ENCODE measurements around the gene PLA2G7. TPM values are rescaled to one million over a fixed set of nuclear protein-coding genes. Genes with fewer than 3 reads are reported as not detected.

PLA2G7 gene
- total RNA-seq, 4 donors from 2014 or later, result 1.5 to 4.8 (median 1.6) TPM; not detected in 1

GRCh38 chr6:46676604-46677313, 58.4 kb downstream of the PLA2G7 start:
- peaks cover 0 to 48% (median 0%) of the 10 kb centered on the region in 3 donors for H3K36me3 ChIP-seq
- H3K27ac ChIP-seq, result no peak overlapping the region
- H3K4me1 ChIP-seq, result no peaks in the 10 kb centered on the region
- DNase-seq (ENCODE audit: low spot score in 2 of 2), result no peak
- TF ChIP-seq POLR2A (IDR thresholded peaks at IDR 0.05), result no peak
- TF ChIP-seq, protein P1, sequence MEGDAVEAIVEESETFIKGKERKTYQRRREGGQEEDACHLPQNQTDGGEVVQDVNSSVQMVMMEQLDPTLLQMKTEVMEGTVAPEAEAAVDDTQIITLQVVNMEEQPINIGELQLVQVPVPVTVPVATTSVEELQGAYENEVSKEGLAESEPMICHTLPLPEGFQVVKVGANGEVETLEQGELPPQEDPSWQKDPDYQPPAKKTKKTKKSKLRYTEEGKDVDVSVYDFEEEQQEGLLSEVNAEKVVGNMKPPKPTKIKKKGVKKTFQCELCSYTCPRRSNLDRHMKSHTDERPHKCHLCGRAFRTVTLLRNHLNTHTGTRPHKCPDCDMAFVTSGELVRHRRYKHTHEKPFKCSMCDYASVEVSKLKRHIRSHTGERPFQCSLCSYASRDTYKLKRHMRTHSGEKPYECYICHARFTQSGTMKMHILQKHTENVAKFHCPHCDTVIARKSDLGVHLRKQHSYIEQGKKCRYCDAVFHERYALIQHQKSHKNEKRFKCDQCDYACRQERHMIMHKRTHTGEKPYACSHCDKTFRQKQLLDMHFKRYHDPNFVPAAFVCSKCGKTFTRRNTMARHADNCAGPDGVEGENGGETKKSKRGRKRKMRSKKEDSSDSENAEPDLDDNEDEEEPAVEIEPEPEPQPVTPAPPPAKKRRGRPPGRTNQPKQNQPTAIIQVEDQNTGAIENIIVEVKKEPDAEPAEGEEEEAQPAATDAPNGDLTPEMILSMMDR (IDR thresholded peaks at IDR 0.05), result no peak
- no peak for TF ChIP-seq EP300 (IDR thresholded peaks at IDR 0.05)
- no peak overlapping the region for H3K4me3 ChIP-seq
- 92% methylated on average over 6 of the region's 6 CpGs for WGBS, 2 donors
- no peaks in the 10 kb centered on the region for H3K9me3 ChIP-seq
- H3K27me3 ChIP-seq, result no peaks in the 10 kb centered on the region

GRCh38 chr6:46674410-46674809, 60.8 kb downstream of the PLA2G7 start:
- H3K27ac ChIP-seq, result no peak overlapping the region
- TF ChIP-seq, protein P1 (IDR thresholded peaks at IDR 0.05), result no peak
- TF ChIP-seq EP300 (IDR thresholded peaks at IDR 0.05) (no peak), POLR2A (IDR thresholded peaks at IDR 0.05) (no peak)
- H3K36me3 ChIP-seq, result peaks cover 0 to 64% (median 0%) of the 10 kb centered on the region in 3 donors
- no peaks in the 10 kb centered on the region for H3K4me1 ChIP-seq
- no peak for DNase-seq (ENCODE audit: low spot score in 2 of 2)
- H3K4me3 ChIP-seq, result no peak overlapping the region
- 39 to 59% methylated on average over 1 of the region's 1 CpG for WGBS, 2 donors
- H3K27me3 ChIP-seq, result no peaks in the 10 kb centered on the region
- no peaks in the 10 kb centered on the region for H3K9me3 ChIP-seq

DNA sequence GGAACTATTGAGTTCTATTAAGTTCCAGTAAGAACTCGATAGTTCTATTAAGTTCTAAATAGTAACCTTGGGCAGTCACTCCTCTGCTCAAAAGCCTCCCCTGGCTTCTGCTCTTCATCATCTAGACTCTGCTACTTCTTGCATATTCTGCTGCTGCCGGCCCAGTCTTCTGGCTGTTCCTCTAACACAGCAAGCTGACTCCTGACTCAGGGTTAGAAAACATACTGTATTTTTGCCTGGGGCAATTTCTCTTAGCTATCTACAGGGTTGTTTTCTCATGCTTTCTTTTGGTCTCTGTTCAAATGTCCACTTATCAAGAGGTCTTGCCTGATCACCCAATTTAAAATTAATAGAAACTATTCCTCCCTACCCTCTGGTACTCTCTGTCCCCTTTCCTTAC, 67.8 kb downstream of the PLA2G7 start:
- Histone ChIP-seq H3K27ac (no peak overlapping the region), H3K27me3 (no peaks in the 10 kb centered on the region), H3K4me1 (no peaks in the 10 kb centered on the region), H3K4me3 (no peak overlapping the region), H3K36me3 (peaks cover 0 to 81% (median 0%) of the 10 kb centered on the region in 3 donors), H3K9me3 (no peaks in the 10 kb centered on the region)
- WGBS, 2 donors, result 91 to 97% methylated on average over 2 of the region's 2 CpGs
- DNase-seq (ENCODE audit: low spot score in 2 of 2), result no peak
- TF ChIP-seq POLR2A (IDR thresholded peaks at IDR 0.05) (no peak), EP300 (IDR thresholded peaks at IDR 0.05) (no peak)
- TF ChIP-seq, protein P1 (IDR thresholded peaks at IDR 0.05), result no peak

DNA sequence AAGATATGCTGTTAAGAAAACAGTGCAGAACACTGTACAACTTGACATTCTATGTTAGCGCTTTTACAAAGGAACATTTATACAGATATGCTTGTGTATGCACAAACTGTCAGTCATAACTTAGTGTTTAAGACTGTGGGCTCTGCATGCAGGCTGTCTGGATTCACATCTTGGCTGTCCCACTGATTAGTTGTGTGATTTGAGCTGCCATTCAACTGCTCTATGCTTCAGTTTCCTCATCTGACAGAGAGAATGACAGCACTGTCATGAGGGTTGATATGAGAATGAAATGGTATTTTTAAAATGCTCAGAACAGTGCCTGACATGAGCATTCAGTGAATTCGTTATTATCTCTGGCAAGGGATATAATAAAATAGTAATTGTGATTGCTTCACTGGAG, 73.7 kb downstream of the PLA2G7 start:
- Histone ChIP-seq H3K9me3 (no peaks in the 10 kb centered on the region), H3K27ac (no peak overlapping the region), H3K4me1 (no peaks in the 10 kb centered on the region), H3K36me3 (peaks cover 0 to 44% (median 0%) of the 10 kb centered on the region in 3 donors), H3K27me3 (no peaks in the 10 kb centered on the region), H3K4me3 (no peak overlapping the region)
- TF ChIP-seq POLR2A (IDR thresholded peaks at IDR 0.05) (no peak), EP300 (IDR thresholded peaks at IDR 0.05) (no peak)
- TF ChIP-seq, protein P1 (IDR thresholded peaks at IDR 0.05), result no peak
- DNase-seq (ENCODE audit: low spot score in 2 of 2), result no peak
- WGBS, 2 donors, result 57 to 65% methylated on average over 2 of the region's 2 CpGs

GRCh38 chr6:46657642-46658041, 77.5 kb downstream of the PLA2G7 start:
- no peak for DNase-seq (ENCODE audit: low spot score in 2 of 2)
- Histone ChIP-seq H3K9me3 (no peaks in the 10 kb centered on the region), H3K4me3 (no peak overlapping the region), H3K36me3 (peaks cover 0 to 15% (median 0%) of the 10 kb centered on the region in 3 donors), H3K27me3 (no peaks in the 10 kb centered on the region), H3K27ac (no peak overlapping the region), H3K4me1 (peaks cover 0 to 17% (median 7%) of the 10 kb centered on the region in 4 donors)
- TF ChIP-seq EP300 (IDR thresholded peaks at IDR 0.05) (no peak), POLR2A (IDR thresholded peaks at IDR 0.05) (no peak)
- TF ChIP-seq, protein P1 (IDR thresholded peaks at IDR 0.05), result no peak

All from tibial nerve (tissue), 4 donors.